Ramos (cell line): ENCODE results near the gene EVI2A.
"Not testable (repeated sequence)": the region's sequence is repeated elsewhere in the genome, so short reads cannot be mapped to it uniquely, and the experiment has no call there.

Experiments used
- in situ Hi-C: fragments of 300-500 bp; cut with MboI; formaldehyde crosslinking; loops from one replicate; pipeline ENCODE4 v1.14.3; 2022; ENCODE audit warnings: low sequenced_read_pairs; ENCODE audit not compliant: unreplicated experiment

EVI2A gene, protein sequence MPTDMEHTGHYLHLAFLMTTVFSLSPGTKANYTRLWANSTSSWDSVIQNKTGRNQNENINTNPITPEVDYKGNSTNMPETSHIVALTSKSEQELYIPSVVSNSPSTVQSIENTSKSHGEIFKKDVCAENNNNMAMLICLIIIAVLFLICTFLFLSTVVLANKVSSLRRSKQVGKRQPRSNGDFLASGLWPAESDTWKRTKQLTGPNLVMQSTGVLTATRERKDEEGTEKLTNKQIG

GRCh38 chr17:31321481-31321880, at the start of gene EVI2A:
Gene EVI2A (minus strand): TSS chr17:31321622. CDS start chr17:31319013, 2,609 bp downstream.
- in situ Hi-C loops: no loop called here

DNA sequence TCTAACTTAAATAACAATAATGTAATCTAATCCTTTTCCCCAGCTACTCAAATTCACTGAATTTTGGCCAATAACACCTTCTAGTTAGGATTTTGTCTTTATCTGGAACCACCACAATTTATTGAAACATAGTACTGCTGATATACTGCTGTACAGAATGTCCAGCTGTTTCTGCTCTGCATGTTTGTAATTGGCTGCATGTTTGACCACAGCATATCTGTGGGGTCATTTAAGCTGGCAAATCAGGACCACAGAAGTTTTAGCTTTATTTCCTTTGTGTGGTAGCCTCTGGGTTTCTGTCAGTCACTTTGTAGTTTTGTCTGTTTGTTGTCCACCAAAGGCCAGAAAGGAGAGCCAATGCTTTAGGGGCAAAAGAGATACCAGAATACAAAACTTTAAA, 47.8 kb upstream of the EVI2A start:
- in situ Hi-C loops: no loop called here

DNA sequence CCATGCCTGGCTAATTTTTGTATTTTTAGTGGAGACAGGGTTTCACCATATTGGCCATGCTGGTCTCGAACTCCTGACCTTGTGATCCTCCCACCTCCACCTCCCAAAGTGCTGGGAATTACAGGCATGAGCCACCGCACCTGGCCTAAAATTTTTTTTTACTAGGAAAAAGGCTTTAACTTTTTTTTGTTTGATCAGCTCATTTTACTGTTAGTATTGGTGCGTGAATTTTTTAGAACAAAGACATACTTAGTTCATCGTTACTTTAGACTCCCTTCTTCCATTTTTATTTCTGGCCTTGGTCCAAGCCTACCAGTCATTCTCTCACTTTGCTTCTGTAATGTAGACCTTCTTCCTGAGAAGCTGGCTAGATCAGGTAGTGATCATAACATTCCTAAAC, 44.7 kb upstream of the EVI2A start:
- in situ Hi-C loops: no loop called here

DNA sequence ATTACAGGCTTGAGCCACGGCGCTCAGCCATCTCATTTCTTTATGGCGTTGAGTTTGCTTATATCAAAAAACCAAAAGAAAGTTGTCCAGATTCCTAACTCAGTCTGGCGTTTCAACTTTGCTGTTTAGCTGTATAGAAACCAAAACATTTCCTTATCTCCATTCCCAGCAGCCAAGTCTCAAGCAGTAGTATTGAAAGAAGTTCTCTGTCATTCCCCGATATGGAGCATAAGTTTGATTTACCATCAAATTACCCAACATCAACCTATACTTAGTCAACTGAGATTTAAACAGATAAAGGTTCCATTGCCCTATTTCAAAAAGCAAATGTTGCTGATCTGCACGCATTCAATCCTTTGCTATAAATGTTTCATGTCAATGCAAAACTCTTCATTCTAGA, 42.6 kb upstream of the EVI2A start:
- in situ Hi-C loops: no loop called here

DNA sequence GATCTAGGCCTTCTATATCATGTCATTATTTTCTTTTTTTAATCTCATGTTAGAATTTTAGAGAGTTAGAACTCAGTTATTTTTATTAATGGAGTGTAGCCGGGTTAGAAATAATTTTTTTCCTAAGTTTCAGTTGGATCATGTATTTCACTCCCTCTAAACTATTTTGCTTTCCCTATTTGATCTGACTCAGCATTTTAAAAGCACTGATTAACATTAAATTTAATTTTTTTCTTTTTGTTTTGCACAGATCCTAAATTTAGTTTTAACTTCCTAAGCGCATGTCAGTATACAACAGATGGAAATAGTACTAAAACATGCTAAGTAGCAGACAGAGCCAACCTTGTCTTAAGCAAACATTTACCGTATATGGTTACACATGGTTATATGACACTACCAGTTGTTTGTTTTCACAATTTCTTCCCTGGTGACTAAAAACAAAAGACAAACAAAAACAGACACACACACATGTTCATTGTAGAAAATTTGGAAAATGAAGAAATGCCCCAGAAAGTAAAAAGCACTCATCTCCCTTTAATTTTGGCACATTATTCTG, 36.5 kb upstream of the EVI2A start:
- in situ Hi-C loops: no loop called here

GRCh38 chr17:31357091-31357490, 35.7 kb upstream of the EVI2A start:
- in situ Hi-C loops: no loop called here

DNA sequence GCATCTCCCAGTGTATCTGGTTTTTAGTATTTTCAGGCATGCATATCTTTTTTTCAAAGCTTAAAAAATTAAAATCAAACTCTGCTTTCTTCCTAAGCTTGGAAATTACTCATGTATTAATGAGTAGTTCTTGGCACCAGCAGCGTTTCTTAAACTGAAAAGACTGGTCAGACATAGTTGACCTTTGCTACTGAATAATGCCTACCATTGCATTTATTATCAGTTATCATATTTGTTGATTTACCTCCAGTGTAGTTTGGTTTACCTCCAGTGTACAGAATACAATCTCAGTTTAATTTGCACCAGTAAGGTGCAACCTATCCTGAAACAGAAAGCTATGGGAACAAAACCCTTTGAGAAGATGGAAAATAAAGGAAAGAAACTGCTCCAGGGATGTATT, 34.5 kb upstream of the EVI2A start:
- in situ Hi-C loops: no loop called here

DNA sequence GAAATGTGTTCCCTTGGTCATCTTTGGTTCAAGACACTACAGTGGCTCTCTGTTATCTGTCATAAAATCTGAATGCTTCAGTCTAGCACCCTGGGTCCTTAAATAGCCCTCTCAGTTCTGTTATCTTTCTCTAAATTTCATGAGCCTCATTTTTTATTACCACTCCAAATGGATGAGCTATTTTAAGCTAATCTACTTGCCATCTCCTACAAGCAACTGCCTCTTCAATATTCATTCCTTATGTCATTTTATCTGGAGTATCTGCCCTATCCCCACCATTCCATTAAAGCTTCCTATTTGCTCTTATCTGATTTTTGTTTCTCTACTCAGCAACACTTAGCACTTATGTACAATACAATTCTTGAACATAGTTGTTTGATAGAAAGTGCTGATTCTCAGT, 28.0 kb upstream of the EVI2A start:
- in situ Hi-C loops: no loop called here

DNA sequence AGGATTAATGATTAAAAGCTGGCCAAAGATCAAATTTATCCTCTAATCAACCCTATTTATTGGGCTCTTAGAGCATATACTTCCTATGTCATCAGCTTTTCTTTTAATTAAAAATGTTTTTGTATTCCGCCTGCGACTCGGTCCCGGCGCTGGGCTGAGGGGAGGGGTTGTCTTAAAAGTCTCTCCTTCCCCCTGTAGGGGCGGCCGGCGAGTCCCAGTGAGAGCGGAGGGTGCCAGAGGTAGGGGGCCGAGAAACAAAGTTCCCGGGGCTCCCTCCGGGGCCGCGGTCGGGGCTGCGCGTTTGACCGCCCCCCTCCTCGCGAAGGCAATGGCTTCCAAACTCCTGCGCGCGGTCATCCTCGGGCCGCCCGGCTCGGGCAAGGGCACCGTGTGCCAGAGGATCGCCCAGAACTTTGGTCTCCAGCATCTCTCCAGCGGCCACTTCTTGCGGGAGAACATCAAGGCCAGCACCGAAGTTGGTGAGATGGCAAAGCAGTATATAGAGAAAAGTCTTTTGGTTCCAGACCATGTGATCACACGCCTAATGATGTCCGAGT, 23.8 kb upstream of the EVI2A start:
- in situ Hi-C loops: not testable (repeated sequence)

DNA sequence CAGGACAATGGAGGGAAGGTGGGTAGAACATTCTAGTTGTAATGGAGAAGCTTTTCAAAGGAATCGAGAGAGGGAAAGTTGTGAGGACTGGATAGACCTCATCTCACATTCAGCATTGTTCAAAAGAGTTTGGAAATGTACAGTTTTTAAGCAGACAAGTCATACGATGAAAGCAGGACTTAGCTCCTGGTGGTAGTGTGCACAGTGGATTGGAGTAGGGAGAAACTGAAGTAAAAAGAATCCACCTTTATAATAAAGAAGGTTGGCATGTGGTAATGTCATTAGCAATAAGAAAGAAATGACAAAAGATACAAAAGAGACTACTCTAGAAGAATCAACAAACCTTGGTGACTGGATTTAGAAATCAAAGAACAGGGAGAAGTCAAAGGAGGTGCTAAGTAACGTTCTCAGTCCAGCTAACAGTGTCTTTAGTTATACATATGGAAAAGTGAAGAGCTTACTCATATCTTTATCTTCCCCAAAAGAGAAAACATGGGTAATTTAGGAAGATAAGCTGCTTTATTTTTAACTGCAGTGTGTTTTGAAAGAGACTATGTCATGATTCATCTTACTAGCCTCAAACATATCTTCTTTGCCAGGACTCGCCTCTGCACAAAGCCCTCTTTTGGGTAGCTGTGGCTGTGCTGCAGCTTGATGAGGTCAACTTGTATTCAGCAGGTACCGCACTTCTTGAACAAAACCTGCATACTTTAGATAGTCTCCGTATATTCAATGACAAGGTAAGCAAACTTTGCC, 18.7 kb upstream of the EVI2A start:
- in situ Hi-C loops: no loop called here

- in situ Hi-C loops: no loop called here
Measured at GRCh38 chr17:31329221-31329620, 7.8 kb upstream of the EVI2A start.

DNA sequence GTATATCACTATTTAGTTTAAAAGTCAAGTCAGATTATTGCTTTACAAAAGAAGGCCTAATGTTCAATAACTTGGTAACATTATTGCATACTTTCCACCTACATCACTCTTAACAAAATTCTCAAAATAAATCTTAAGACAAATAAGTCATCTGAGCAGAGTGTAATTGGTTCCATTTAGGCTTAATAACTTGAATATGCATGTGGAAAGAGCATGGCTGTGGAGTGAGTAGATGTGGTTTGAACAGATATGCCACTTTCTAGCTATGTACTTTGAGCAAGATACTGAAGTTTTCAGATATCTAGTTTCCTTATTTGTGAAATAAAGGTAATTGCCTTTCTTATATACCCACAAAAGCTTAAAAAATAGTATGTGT, 6.7 kb upstream of the EVI2A start:
- in situ Hi-C loops: no loop called here

DNA sequence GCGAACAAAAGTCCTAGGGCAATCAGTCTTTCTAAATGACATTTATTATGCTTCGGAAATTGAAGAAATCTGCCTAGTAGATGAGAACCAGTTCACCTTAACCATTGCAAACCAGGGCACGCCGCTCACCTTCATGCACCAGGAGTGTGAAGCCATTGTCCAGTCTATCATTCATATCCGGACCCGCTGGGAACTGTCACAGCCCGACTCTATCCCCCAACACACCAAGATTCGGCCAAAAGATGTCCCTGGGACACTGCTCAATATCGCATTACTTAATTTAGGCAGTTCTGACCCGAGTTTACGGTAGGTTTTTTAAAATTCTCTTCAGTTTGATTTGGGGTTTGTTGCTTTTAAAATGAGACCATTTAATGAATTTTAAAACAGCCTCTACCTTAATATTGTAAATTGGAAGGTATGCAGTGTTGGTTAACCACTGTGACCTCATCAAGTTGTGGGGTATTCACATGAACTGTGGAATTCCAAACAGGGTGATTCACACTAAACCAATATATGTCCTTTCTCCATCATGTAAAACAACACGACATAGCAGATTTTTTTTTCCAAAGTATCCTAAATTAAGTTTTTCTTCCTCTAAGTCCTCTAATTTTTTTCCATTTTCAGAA, 6.2 kb upstream of the EVI2A start:
- in situ Hi-C loops: no loop called here

DNA sequence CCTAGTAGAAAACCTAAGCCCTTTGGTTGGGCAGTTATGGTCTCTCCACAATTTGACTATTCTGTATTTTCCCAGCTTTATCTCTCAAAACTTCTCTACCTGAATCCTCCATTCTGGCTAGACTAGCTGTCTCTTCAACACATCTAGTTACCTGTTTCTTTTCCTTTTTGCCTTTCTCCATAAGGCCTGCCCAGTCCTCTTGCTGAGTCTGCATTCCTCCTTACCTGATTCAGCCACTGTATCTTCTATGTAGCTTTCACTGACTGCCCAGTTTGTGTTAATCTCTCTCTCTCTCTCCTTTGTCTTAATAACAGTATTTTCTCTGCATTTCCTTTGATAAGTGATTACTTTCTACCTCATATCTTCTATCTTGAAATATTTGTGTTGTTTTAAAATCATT, 2.1 kb upstream of the EVI2A start:
- in situ Hi-C loops: no loop called here

DNA sequence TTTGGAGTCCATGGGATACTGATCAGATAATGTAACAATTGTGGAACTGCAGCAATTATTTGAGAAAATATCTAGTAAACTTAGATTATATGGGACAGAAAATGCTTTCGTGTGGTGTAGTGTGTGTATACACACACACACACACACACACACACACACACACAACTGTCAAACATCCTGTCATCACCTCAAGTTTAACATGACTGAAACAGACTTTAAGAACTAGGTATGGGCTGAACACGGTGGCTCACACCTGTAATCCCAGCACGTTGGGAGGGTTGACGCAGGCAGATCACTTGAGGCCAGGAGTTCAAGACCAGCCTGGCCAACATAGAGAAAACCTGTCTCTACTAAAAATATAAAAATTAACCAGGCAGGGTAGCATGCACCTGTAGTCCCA, 544 bp upstream of the EVI2A start:
- in situ Hi-C loops: no loop called here

- in situ Hi-C loops: no loop called here
Measured at GRCh38 chr17:31320791-31321190, 631 bp downstream of the EVI2A start.

DNA sequence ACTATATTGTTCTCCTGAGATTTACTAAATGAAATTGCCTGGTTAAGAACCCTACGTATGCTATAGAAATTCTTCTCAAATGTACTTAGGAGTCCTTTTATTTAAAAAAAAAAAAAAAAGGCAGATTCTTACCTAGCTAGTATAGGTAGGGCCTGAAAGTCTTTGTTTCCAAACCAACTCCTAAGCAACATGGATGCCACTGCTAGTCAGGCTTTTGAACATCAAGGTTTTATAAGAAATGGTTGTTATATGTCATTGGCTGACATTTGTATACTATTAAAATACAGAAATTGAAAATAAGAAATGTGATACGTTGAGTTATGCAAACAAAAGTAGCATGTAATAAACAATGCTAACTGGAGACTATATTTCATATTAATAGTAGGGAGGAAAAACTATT, 1.2 kb downstream of the EVI2A start:
- in situ Hi-C loops: no loop called here

- in situ Hi-C loops: no loop called here
Measured at GRCh38 chr17:31318851-31319661, 2.4 kb downstream of the EVI2A start.

DNA sequence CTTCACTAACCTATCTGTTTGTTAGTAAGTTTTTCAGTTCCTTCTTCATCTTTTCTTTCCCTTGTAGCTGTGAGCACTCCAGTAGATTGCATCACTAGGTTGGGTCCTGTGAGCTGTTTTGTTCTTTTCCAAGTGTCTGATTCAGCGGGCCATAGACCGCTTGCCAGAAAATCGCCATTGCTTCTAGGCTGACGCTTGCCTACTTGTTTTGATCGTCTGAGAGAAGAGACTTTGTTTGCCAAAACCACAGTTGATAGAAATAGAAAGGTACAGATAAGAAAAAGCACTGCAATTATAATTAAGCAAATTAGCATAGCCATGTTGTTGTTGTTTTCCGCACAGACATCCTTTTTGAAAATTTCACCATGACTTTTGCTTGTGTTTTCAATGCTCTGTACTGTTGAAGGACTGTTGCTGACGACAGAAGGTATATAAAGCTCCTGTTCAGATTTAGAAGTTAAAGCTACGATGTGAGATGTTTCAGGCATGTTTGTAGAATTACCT, 3.1 kb downstream of the EVI2A start:
- in situ Hi-C loops: no loop called here

- in situ Hi-C loops: no loop called here
Measured at GRCh38 chr17:31314782-31315100, 6.7 kb downstream of the EVI2A start.
